OCI-LY3 (cell line): ENCODE measurements around the gene FAM240A.

Experiments
- H2AFZ ChIP-seq: fragments of 200-600, 300-600 bp; shearing (Covaris generic); 2 replicates; pipeline ENCODE4 v1.6.0; 2014; ENCODE audit warnings: antibody characterized with exemption, low read depth, low read length
- H3K27ac ChIP-seq: fragments of 200-600, 300-600 bp; sonication (generic); 2 replicates; pipeline ENCODE4 v1.5.1; 2014; ENCODE audit warnings: mild to moderate bottlenecking, low read length, moderate library complexity, mixed read lengths
- H3K27me3 ChIP-seq: fragments of 200-600, 300-600 bp; sonication (generic); 2 replicates; pipeline ENCODE4 v1.6.1; 2014; ENCODE audit warnings: low read depth, low read length, mixed read lengths
- H3K36me3 ChIP-seq: fragments of 200-600, 300-600 bp; sonication (generic); replicated peaks from 2 replicates; pipeline ENCODE3; 2014; ENCODE audit warnings: low read depth, low read length, mixed read lengths
- H3K4me1 ChIP-seq: fragments of 300-600, 200-600 bp; sonication (generic); 2 replicates; pipeline ENCODE4 v1.6.1; 2014; ENCODE audit warnings: low read length, mixed read lengths
- H3K4me2 ChIP-seq: fragments of 200-600, 300-600 bp; sonication (generic); 2 replicates; pipeline ENCODE4 v1.6.1; 2014; ENCODE audit warnings: low read length, mixed read lengths
- H3K4me3 ChIP-seq: fragments of 300-600, 200-600 bp; sonication (generic); 2 replicates; pipeline ENCODE4 v1.5.1; 2014; ENCODE audit warnings: antibody characterized with exemption, mild to moderate bottlenecking, low read length, moderate library complexity
- H3K79me2 ChIP-seq: fragments of 300-600, 200-600 bp; shearing (Covaris generic); 2 replicates; pipeline ENCODE4 v1.6.1; 2014; ENCODE audit warnings: mild to moderate bottlenecking, low read length, mixed read lengths
- H3K9ac ChIP-seq: fragments of 300-600, 200-600 bp; shearing (Covaris generic); 2 replicates; pipeline ENCODE4 v1.6.0; 2014; ENCODE audit warnings: mild to moderate bottlenecking, low read length, moderate library complexity
- H3K9me3 ChIP-seq: fragments of 200-600, 300-600 bp; shearing (Covaris generic); 2 replicates; pipeline ENCODE4 v1.6.1; 2014; ENCODE audit warnings: low read length, mixed read lengths; ENCODE audit not compliant: insufficient read depth
- H4K20me1 ChIP-seq: fragments of 200-600, 300-600 bp; sonication (generic); 2 replicates; pipeline ENCODE4 v1.6.1; 2016; ENCODE audit warnings: low read length, mixed read lengths; ENCODE audit not compliant: insufficient read depth
- CTCF ChIP-seq: fragments of 200-600, 300-600 bp; sonication (generic); IDR thresholded peaks from 2 replicates; pipeline ENCODE4 v1.5.1; 2014; ENCODE audit warnings: antibody characterized with exemption, low read length, low read depth
- EZH2phosphoT487 ChIP-seq: fragments of 200-600 bp; shearing (Covaris generic); IDR thresholded peaks from 2 replicates; pipeline ENCODE4 v1.6.1; 2018; ENCODE audit warnings: antibody characterized with exemption, mixed run types, low read depth

FAM240A gene

DNA sequence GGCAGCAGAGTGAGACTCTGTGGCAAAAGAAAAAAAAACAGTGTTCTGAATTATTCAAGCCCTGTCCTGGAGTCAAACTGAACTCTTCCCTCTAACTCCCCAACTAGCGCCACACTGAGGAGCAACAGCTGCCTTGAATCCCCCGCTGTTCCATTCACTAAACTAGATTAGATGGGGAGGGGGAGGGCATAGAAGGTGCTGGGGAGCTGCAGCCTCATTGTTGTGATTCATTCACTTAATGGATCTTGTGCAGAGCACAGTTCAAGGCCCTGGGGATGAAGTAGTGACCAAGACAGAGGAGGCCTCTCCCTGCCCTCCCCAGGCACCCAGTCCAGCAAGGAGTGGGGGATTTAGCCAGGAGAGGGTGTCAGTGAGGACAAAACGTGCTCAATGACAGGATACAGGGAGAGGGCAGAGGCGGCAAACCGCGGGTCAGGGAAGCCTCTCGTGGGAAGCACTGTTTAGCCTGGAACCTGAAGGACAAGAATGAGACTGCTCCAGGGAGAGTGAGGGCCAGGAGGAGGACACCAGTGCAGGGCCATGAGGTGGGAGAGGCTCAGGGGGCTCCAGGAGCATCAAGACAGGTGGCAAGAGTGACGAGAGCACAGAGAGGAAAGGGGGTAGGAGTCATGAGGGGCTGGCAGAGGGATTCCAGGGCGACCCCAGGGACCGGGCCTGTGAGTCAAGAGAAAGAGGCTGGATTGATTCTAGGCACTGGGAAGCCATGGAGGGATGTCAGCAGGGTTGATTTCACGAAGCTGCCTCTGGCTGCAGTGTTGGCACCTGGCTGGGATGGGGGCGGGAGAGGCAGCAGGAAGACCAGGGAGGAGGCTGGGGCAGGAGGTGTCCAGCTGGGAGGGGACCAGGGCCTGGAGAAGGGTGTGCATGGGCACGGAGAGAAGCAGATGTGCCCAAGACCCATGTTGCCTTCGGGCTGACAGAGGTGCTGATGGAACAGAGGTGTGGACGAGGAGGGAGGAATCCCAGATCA, 49.7 kb downstream of the FAM240A start:
- Histone ChIP-seq H3K27ac (no peak overlapping the region), H3K79me2 (no peaks in the 10 kb centered on the region), H3K4me2 (no peak overlapping the region), H3K27me3 (0 out of 2 replicates have a peak, but pooled peaks cover 19% of the 10 kb centered on the region), H3K36me3 (no peaks in the 10 kb centered on the region), H2AFZ (no peak overlapping the region), H4K20me1 (no peaks in the 10 kb centered on the region), H3K9ac (no peak overlapping the region), H3K9me3 (no peaks in the 10 kb centered on the region), H3K4me3 (no peak overlapping the region), H3K4me1 (no peaks in the 10 kb centered on the region)
- TF ChIP-seq CTCF (no peak), EZH2phosphoT487 (no peak)

DNA sequence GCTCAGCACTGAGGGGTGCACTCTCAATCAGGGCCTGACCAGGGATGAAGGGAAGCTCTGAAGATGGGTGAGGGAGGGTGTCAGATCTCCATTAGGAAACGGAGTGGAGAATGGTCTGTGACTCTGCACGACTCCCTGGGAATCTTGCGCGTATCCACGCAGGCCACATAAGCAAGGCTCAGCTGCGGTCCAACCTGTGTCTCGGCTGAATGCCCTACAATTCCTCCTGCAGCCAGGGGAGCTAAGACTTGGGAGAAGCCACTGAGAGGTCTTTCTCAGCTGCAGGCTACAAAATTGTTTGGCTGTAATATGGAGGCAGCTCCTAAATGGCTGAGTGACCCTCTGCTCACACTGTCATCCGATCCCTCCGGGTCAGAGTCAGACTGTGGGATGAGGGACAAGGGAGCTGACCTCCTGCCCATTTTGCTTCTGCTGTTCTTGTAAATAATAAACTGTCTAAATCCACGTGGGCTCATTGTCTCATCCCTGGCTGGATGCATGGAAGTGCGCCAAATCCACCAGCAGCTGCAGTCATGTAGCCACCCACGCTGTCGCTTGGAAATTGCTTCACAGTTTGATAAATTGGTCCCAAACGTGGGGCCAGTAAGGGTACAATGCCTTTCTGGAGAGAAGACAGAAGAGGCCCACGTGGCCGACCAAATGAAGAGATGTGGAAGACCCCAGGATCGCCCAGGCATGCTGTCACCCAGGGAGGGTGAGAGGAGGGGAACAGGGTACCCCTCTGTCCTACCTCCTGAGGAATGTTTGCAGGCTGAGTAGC, 50.6 kb downstream of the FAM240A start:
- no peak overlapping the region for H2AFZ ChIP-seq
- no peaks in the 10 kb centered on the region for H3K9me3 ChIP-seq
- H3K4me3 ChIP-seq, result no peak overlapping the region
- no peak overlapping the region for H3K4me2 ChIP-seq
- no peak overlapping the region for H3K27ac ChIP-seq
- no peaks in the 10 kb centered on the region for H4K20me1 ChIP-seq
- no peaks in the 10 kb centered on the region for H3K79me2 ChIP-seq
- no peaks in the 10 kb centered on the region for H3K4me1 ChIP-seq
- TF ChIP-seq EZH2phosphoT487, result no peak
- TF ChIP-seq CTCF, result no peak
- H3K27me3 ChIP-seq, result 0 out of 2 replicates have a peak, but pooled peaks cover 19% of the 10 kb centered on the region
- H3K36me3 ChIP-seq, result no peaks in the 10 kb centered on the region
- H3K9ac ChIP-seq, result no peak overlapping the region

DNA sequence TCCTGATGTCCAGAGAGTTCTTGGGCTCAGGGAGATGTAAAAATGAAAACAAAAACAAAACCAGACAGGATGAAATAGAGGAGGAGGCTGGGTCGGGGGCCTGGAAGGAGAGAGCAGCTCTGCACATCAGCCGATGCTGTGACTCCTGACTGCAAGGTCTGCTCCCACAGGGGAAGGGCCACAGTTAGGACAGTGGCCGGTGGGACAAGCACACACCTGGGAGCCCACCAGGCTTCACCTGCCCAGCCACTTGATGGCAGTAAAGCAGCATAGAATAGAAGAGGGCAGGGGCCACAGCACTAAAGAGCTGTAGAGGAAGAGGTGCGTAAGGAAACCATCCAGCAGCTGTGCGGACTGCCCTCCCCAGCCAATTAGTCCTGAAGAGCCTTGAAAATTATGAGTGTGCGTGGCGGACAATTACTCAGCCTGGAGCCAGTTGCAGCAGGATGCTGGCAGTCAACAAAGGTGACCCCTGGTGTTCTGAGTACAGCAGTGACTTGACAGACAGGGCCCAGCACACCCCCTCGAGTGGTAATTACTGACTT, 51.3 kb downstream of the FAM240A start:
- no peaks in the 10 kb centered on the region for H3K4me1 ChIP-seq
- H3K27ac ChIP-seq, result no peak overlapping the region
- H4K20me1 ChIP-seq, result no peaks in the 10 kb centered on the region
- H2AFZ ChIP-seq, result no peak overlapping the region
- H3K27me3 ChIP-seq, result 0 out of 2 replicates have a peak, but pooled peaks cover 19% of the 10 kb centered on the region
- no peak overlapping the region for H3K4me3 ChIP-seq
- no peak for TF ChIP-seq EZH2phosphoT487
- TF ChIP-seq CTCF, result peak; percentile 59
- H3K9ac ChIP-seq, result no peak overlapping the region
- no peaks in the 10 kb centered on the region for H3K79me2 ChIP-seq
- no peaks in the 10 kb centered on the region for H3K36me3 ChIP-seq
- H3K9me3 ChIP-seq, result no peaks in the 10 kb centered on the region
- H3K4me2 ChIP-seq, result no peak overlapping the region
